ENCODE results near the gene KRTAP12-3.

DNA sequence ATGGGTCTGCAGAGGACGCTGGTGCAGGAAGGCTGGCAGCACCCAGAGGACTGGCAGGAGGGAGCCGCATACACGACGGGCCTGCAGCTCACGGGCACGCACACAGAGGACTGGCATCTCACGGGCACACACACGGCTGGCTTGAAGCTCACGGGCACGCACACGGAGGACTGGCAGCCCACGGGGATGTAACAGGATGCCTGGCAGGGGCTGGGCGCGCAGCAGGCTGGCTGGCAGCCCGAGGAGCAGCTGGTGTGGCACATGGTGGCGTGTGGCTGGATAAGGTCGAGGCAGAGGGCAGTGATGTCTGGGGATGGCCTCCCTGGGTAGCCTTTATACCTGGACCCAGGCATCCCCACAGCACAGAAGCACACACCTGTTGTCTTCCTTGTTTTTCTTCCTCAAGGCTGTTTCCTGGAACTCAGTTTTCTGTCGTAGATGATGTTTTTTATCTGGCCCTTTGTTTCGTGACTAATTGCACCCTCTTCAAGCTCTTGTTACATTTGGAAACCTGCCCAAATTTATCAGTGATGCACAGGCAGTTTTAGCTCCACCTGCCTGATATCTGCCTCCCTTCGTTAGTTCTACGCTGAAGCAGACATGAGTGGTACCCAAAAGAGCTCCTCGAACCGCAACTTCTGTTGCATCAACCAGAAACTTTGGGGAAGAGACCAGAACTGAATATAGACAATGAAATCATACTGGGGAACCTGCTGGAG is 24.3 kb downstream of the KRTAP12-3 start, which contains the start of gene KRTAP12-1:
- no peak for TF ChIP-seq FOXM1 (IDR thresholded peaks at IDR 0.05; ENCODE audit: borderline replicate concordance)
- no peak for TF ChIP-seq FOXK2 (IDR thresholded peaks at IDR 0.05)
- TF ChIP-seq HDGF (IDR thresholded peaks at IDR 0.05; ENCODE audit: borderline replicate concordance), result no peak
- TF ChIP-seq L3MBTL2 (conservative IDR thresholded peaks at IDR 0.05), result no peak
- no peak for TF ChIP-seq SUZ12 (IDR thresholded peaks at IDR 0.05)
- no peak for TF ChIP-seq CTBP1 (IDR thresholded peaks at IDR 0.05; ENCODE audit: borderline replicate concordance)
- no peak for TF ChIP-seq BHLHE40 (IDR thresholded peaks at IDR 0.05; ENCODE audit: borderline replicate concordance)
- TF ChIP-seq ARNT (IDR thresholded peaks at IDR 0.05), result no peak
- TF ChIP-seq NFRKB (IDR thresholded peaks at IDR 0.05), result no peak
- TF ChIP-seq LEF1 (IDR thresholded peaks at IDR 0.05; ENCODE audit: borderline replicate concordance), result no peak

All from HEK293T (cell line).